DMS 273 (cell line): Measurements from ENCODE around the gene FGD5.
A peak's percentile ranks its signal among the peaks of the same experiment; 100 is the strongest.

Source experiments
- DNase-seq: peaks from one replicate; lab custom pipeline; 2025; ENCODE audit not compliant: unreplicated experiment; lab: John Stamatoyannopoulos, UW

The FGD5 gene

GRCh38 chr3:14922863-14923262 lies 104.1 kb downstream of the FGD5 start:
- no peak for DNase-seq

- no peak for DNase-seq
These were observed 104.7 kb downstream of the FGD5 start for GRCh38 chr3:14923476-14923875.

- peak; percentile 81 for DNase-seq
These were observed 107.2 kb downstream of the FGD5 start for GRCh38 chr3:14925729-14926591.

GRCh38 chr3:14926592-14926991 lies 107.8 kb downstream of the FGD5 start:
- DNase-seq: peak; percentile 21

GRCh38 chr3:14927308-14927707 lies 108.5 kb downstream of the FGD5 start:
- DNase-seq: no peak

GRCh38 chr3:14929310-14930074 lies 110.7 kb downstream of the FGD5 start:
- DNase-seq: no peak

GRCh38 chr3:14933820-14934425 lies 115.2 kb downstream of the FGD5 start:
- DNase-seq: no peak

GRCh38 chr3:14935592-14936345 lies 117.0 kb downstream of the FGD5 start:
- no peak for DNase-seq

GRCh38 chr3:14938954-14939353 lies 120.2 kb downstream of the FGD5 start:
- DNase-seq: no peak

GRCh38 chr3:14941871-14942270 lies 123.1 kb downstream of the FGD5 start:
- DNase-seq: no peak

- DNase-seq: no peak
These were observed 124.3 kb downstream of the FGD5 start for GRCh38 chr3:14943042-14943441.

GRCh38 chr3:14946236-14946635 lies 127.5 kb downstream of the FGD5 start:
- no peak for DNase-seq

- no peak for DNase-seq
These were observed 128.0 kb downstream of the FGD5 start for GRCh38 chr3:14946739-14947099.

GRCh38 chr3:14947100-14947885 lies 128.5 kb downstream of the FGD5 start, which contains the start of gene NR2C2:
TSS of gene NR2C2 (plus strand) at chr3:14947583. CDS start at chr3:15003915, 56,332 bp downstream.
- peak; percentile 90 for DNase-seq

GRCh38 chr3:14947886-14948608 lies 129.3 kb downstream of the FGD5 start:
- DNase-seq: peak; percentile 96

GRCh38 chr3:14948609-14949038 lies 129.9 kb downstream of the FGD5 start:
- no peak for DNase-seq

GRCh38 chr3:14949126-14949525 lies 130.4 kb downstream of the FGD5 start:
- no peak for DNase-seq

GRCh38 chr3:14950274-14950673 lies 131.5 kb downstream of the FGD5 start:
- DNase-seq: no peak

GRCh38 chr3:14957153-14957552 lies 138.4 kb downstream of the FGD5 start:
- DNase-seq: no peak
